Activated CD4-positive, alpha-beta T cell treated with anti-CD3 and anti-CD28 coated beads, Interleukin-2, amount 50 U/mL, for 48 hours (primary cell): Measurements from ENCODE around the gene KCTD12.

Experiments
- DNase-seq, 2 experiments: peaks; one replicate each; pipeline ENCODE4 v3.0.0-alpha.2; 2020

The KCTD12 gene

GRCh38 chr13:76886005-76886291, 257 bp downstream of the KCTD12 start:
- DNase-seq: no peak

- DNase-seq: peak; percentile 58 to 68
These were observed 801 bp downstream of the KCTD12 start for GRCh38 chr13:76885203-76886004.

- DNase-seq: no peak
These were observed 1.4 kb downstream of the KCTD12 start for GRCh38 chr13:76884907-76885202.

- DNase-seq: no peak
These were observed 1.9 kb downstream of the KCTD12 start for GRCh38 chr13:76884186-76884906.

GRCh38 chr13:76883236-76883635, 3.0 kb downstream of the KCTD12 start:
- no peak for DNase-seq

GRCh38 chr13:76882431-76882830, 3.8 kb downstream of the KCTD12 start:
- DNase-seq: no peak

GRCh38 chr13:76879883-76880270, 6.3 kb downstream of the KCTD12 start:
- DNase-seq: no peak

GRCh38 chr13:76879203-76879882, 6.9 kb downstream of the KCTD12 start:
- peak; percentile 54 to 68 for DNase-seq

- no peak for DNase-seq
These were observed 8.2 kb downstream of the KCTD12 start for GRCh38 chr13:76878043-76878442.

GRCh38 chr13:76875271-76875815, 10.9 kb downstream of the KCTD12 start:
- no peak for DNase-seq

- DNase-seq: no peak
These were observed 11.7 kb downstream of the KCTD12 start for GRCh38 chr13:76874479-76874878.

GRCh38 chr13:76873445-76873844, 12.8 kb downstream of the KCTD12 start:
- DNase-seq: no peak

GRCh38 chr13:76872675-76873074, 13.5 kb downstream of the KCTD12 start:
- DNase-seq: no peak

- no peak for DNase-seq
These were observed 14.8 kb downstream of the KCTD12 start for GRCh38 chr13:76871432-76871831.

GRCh38 chr13:76868371-76868770, 17.8 kb downstream of the KCTD12 start:
- no peak for DNase-seq

GRCh38 chr13:76865996-76866503, 20.2 kb downstream of the KCTD12 start:
- no peak for DNase-seq

GRCh38 chr13:76865109-76865508, 21.1 kb downstream of the KCTD12 start:
- DNase-seq: no peak

- DNase-seq: no peak
These were observed 21.9 kb downstream of the KCTD12 start for GRCh38 chr13:76864259-76864658.

GRCh38 chr13:76863022-76863421, 23.2 kb downstream of the KCTD12 start:
- no peak for DNase-seq

- no peak for DNase-seq
These were observed 24.3 kb downstream of the KCTD12 start for GRCh38 chr13:76861859-76862258.

GRCh38 chr13:76860706-76861105, 25.5 kb downstream of the KCTD12 start:
- no peak for DNase-seq

- DNase-seq: no peak
These were observed 31.3 kb downstream of the KCTD12 start for GRCh38 chr13:76854894-76855293.

- no peak for DNase-seq
These were observed 32.1 kb downstream of the KCTD12 start for GRCh38 chr13:76853921-76854608.
